Mesendoderm (in vitro differentiated cells): ENCODE measurements around the gene FMO4.
A peak's percentile ranks its signal among the peaks of the same experiment; 100 is the strongest.
"Not testable (repeated sequence)": the region's sequence is repeated elsewhere in the genome, so short reads cannot be mapped to it uniquely, and the experiment has no call there.

ENCODE experiments used
- DNase-seq: peaks from one replicate; pipeline ENCODE4 v3.0.0; 2013
- H2AK5ac ChIP-seq: 2 replicates; pipeline ENCODE4 v1.6.1; 2013; ENCODE audit warnings: low read length, inconsistent platforms
- H2BK120ac ChIP-seq: 2 replicates; pipeline ENCODE4 v1.6.1; 2013; ENCODE audit warnings: low read depth, mild to moderate bottlenecking, low read length, moderate library complexity, mixed read lengths
- H2BK15ac ChIP-seq: replicated peaks from 2 replicates; pipeline ENCODE4 v1.6.1; 2013; ENCODE audit warnings: low read depth, mild to moderate bottlenecking, moderate library complexity
- H2BK5ac ChIP-seq: 2 replicates; pipeline ENCODE4 v1.6.1; 2013; ENCODE audit warnings: low read length, inconsistent platforms
- H3K18ac ChIP-seq: 2 replicates; pipeline ENCODE4 v1.6.1; 2013; ENCODE audit warnings: mild to moderate bottlenecking, low read length, mixed read lengths
- H3K23ac ChIP-seq: one replicate; pipeline ENCODE4 v1.6.1; 2013; ENCODE audit warnings: low read length
- H3K27ac ChIP-seq: 2 replicates; pipeline ENCODE4 v1.5.1; 2013; ENCODE audit warnings: low read depth, mild to moderate bottlenecking, inconsistent platforms, low read length, moderate library complexity
- H3K27me3 ChIP-seq: 2 replicates; pipeline ENCODE4 v1.6.1; 2013; ENCODE audit warnings: low read length, control low read depth, mild to moderate bottlenecking, inconsistent platforms; ENCODE audit not compliant: insufficient read depth, poor library complexity
- H3K36me3 ChIP-seq: 2 replicates; pipeline ENCODE4 v1.6.1; 2013; ENCODE audit warnings: low read length, inconsistent platforms; ENCODE audit not compliant: control insufficient read depth, insufficient read depth
- H3K4ac ChIP-seq: one replicate; pipeline ENCODE4 v1.6.1; 2013; ENCODE audit warnings: low read depth, mild to moderate bottlenecking, low read length, moderate library complexity
- H3K4me1 ChIP-seq: 2 replicates; pipeline ENCODE4 v1.6.1; 2013; ENCODE audit warnings: low read depth, low read length, inconsistent platforms; ENCODE audit not compliant: control insufficient read depth
- H3K4me2 ChIP-seq: 2 replicates; pipeline ENCODE4 v1.6.1; 2013; ENCODE audit warnings: low read length
- H3K4me3 ChIP-seq: 2 replicates; pipeline ENCODE4 v1.5.1; 2013; ENCODE audit warnings: mild to moderate bottlenecking, low read length
- H3K56ac ChIP-seq: one replicate; pipeline ENCODE4 v1.6.1; 2013; ENCODE audit warnings: low read length
- H3K79me1 ChIP-seq: 2 replicates; pipeline ENCODE4 v1.6.1; 2013; ENCODE audit warnings: low read length, inconsistent platforms
- H3K79me2 ChIP-seq: 2 replicates; pipeline ENCODE4 v1.6.1; 2013; ENCODE audit warnings: mild to moderate bottlenecking, low read length; ENCODE audit not compliant: control insufficient read depth, insufficient read depth
- H3K9ac ChIP-seq: 2 replicates; pipeline ENCODE4 v1.6.1; 2013; ENCODE audit warnings: low read length, inconsistent platforms
- H4K5ac ChIP-seq: one replicate; pipeline ENCODE4 v1.6.1; 2013; ENCODE audit warnings: low read length
- H4K8ac ChIP-seq: one replicate; pipeline ENCODE4 v1.6.1; 2013; ENCODE audit warnings: low read depth, mild to moderate bottlenecking, control low read depth, low read length, moderate library complexity
- WGBS: extraction: QIAGEN DNeasy Blood & Tissue Kit; methylation state at CpG from one replicate; pipeline ENCODE4 v1.1.7; 2013; ENCODE audit warnings: low lambda C conversion rate, missing lambda C conversion rate; ENCODE audit not compliant: insufficient coverage; ENCODE audit errors: extremely low coverage; 5-methylcytosine and 5-hydroxymethylcytosine counted together

The FMO4 gene

GRCh38 chr1:171334024-171334640 lies 20.1 kb downstream of the FMO4 start:
- Histone ChIP-seq H3K27me3 (no peaks in the 10 kb centered on the region), H3K4me2 (no peak overlapping the region), H3K79me1 (no peaks in the 10 kb centered on the region), H2BK120ac (no peak overlapping the region), H2BK5ac (no peak overlapping the region), H3K56ac (no peak overlapping the region), H3K9ac (no peak overlapping the region), H3K23ac (no peak overlapping the region), H3K4ac (no peak overlapping the region), H3K36me3 (no peaks in the 10 kb centered on the region), H3K79me2 (no peaks in the 10 kb centered on the region), H3K4me3 (no peak overlapping the region), H2BK15ac (no peak overlapping the region), H3K4me1 (no peaks in the 10 kb centered on the region), H3K27ac (no peak overlapping the region), H4K8ac (no peak overlapping the region), H4K5ac (no peak overlapping the region), H3K18ac (no peak overlapping the region), H2AK5ac (no peak overlapping the region)
- WGBS = no CpG with 5 or more reads among the region's 1 CpG
- no peak for DNase-seq

GRCh38 chr1:171335964-171336363 lies 22.0 kb downstream of the FMO4 start:
- H2AK5ac ChIP-seq = no peak overlapping the region
- no peaks in the 10 kb centered on the region for H3K4me1 ChIP-seq
- H2BK120ac ChIP-seq = peak overlapping the region; percentile 38
- no peak overlapping the region for H2BK15ac ChIP-seq
- H3K56ac ChIP-seq = no peak overlapping the region
- no peak overlapping the region for H3K4ac ChIP-seq
- no peak overlapping the region for H4K8ac ChIP-seq
- H3K4me2 ChIP-seq = no peak overlapping the region
- H3K27me3 ChIP-seq = no peaks in the 10 kb centered on the region
- no peak overlapping the region for H3K27ac ChIP-seq
- DNase-seq = no peak
- H3K18ac ChIP-seq = no peak overlapping the region
- no peak overlapping the region for H3K4me3 ChIP-seq
- no peaks in the 10 kb centered on the region for H3K79me2 ChIP-seq
- H2BK5ac ChIP-seq = no peak overlapping the region
- H3K36me3 ChIP-seq = no peaks in the 10 kb centered on the region
- WGBS = no CpG with 5 or more reads among the region's 1 CpG
- no peaks in the 10 kb centered on the region for H3K79me1 ChIP-seq
- no peak overlapping the region for H4K5ac ChIP-seq
- no peak overlapping the region for H3K9ac ChIP-seq
- H3K23ac ChIP-seq = no peak overlapping the region

- not testable (repeated sequence) for H3K9ac ChIP-seq, H3K56ac ChIP-seq, H3K27me3 ChIP-seq, H3K27ac ChIP-seq, H4K5ac ChIP-seq, H2BK15ac ChIP-seq, H4K8ac ChIP-seq, H3K4me3 ChIP-seq, H3K4me2 ChIP-seq, H3K4ac ChIP-seq, H2BK120ac ChIP-seq, H3K36me3 ChIP-seq, H3K23ac ChIP-seq, H3K18ac ChIP-seq, H3K79me1 ChIP-seq, H3K79me2 ChIP-seq, H2AK5ac ChIP-seq, DNase-seq, H3K4me1 ChIP-seq, H2BK5ac ChIP-seq
- no CpG with 5 or more reads among the region's 6 CpGs for whole genome bisulfite sequencing
These were observed 25.4 kb downstream of the FMO4 start for GRCh38 chr1:171339345-171339744.

- H3K9ac ChIP-seq = no peak overlapping the region
- H3K27ac ChIP-seq = no peak overlapping the region
- no peak overlapping the region for H4K8ac ChIP-seq
- H3K18ac ChIP-seq = no peak overlapping the region
- no peaks in the 10 kb centered on the region for H3K79me2 ChIP-seq
- DNase-seq = no peak
- no peak overlapping the region for H3K56ac ChIP-seq
- H3K27me3 ChIP-seq = no peaks in the 10 kb centered on the region
- no peaks in the 10 kb centered on the region for H3K36me3 ChIP-seq
- no peak overlapping the region for H3K4ac ChIP-seq
- H3K4me3 ChIP-seq = no peak overlapping the region
- WGBS = no CpG with 5 or more reads among the region's 5 CpGs
- H3K23ac ChIP-seq = no peak overlapping the region
- no peak overlapping the region for H2AK5ac ChIP-seq
- no peak overlapping the region for H2BK120ac ChIP-seq
- no peak overlapping the region for H3K4me2 ChIP-seq
- H3K4me1 ChIP-seq = no peaks in the 10 kb centered on the region
- no peak overlapping the region for H2BK5ac ChIP-seq
- no peak overlapping the region for H4K5ac ChIP-seq
- no peaks in the 10 kb centered on the region for H3K79me1 ChIP-seq
- no peak overlapping the region for H2BK15ac ChIP-seq
These were observed 29.9 kb downstream of the FMO4 start for GRCh38 chr1:171343727-171344472.

- no CpG with 5 or more reads among the region's 6 CpGs for WGBS
These were observed 30.5 kb downstream of the FMO4 start for GRCh38 chr1:171344473-171344820.

GRCh38 chr1:171345536-171345935 lies 31.6 kb downstream of the FMO4 start:
- Histone ChIP-seq H4K8ac (no peak overlapping the region), H3K4me2 (no peak overlapping the region), H3K56ac (no peak overlapping the region), H3K79me1 (no peaks in the 10 kb centered on the region), H2BK15ac (no peak overlapping the region), H2BK120ac (no peak overlapping the region), H3K23ac (no peak overlapping the region), H2AK5ac (no peak overlapping the region), H3K36me3 (no peaks in the 10 kb centered on the region), H3K4ac (no peak overlapping the region), H3K4me1 (no peaks in the 10 kb centered on the region), H3K27me3 (no peaks in the 10 kb centered on the region), H3K79me2 (no peaks in the 10 kb centered on the region), H3K9ac (no peak overlapping the region), H3K4me3 (no peak overlapping the region), H3K18ac (no peak overlapping the region), H2BK5ac (no peak overlapping the region), H3K27ac (no peak overlapping the region), H4K5ac (no peak overlapping the region)
- DNase-seq = no peak

More at GRCh38 chr1:171344473-171344820, 30.5 kb downstream of the FMO4 start:
- H3K4me2 ChIP-seq = no peak overlapping the region
- no peak overlapping the region for H2BK120ac ChIP-seq
- no peak overlapping the region for H3K27ac ChIP-seq
- no peaks in the 10 kb centered on the region for H3K36me3 ChIP-seq
- H3K79me2 ChIP-seq = no peaks in the 10 kb centered on the region
- no peak overlapping the region for H3K9ac ChIP-seq
- H4K8ac ChIP-seq = no peak overlapping the region
- no peak overlapping the region for H3K4ac ChIP-seq
- no peaks in the 10 kb centered on the region for H3K27me3 ChIP-seq
- H3K79me1 ChIP-seq = no peaks in the 10 kb centered on the region
- H3K18ac ChIP-seq = no peak overlapping the region
- DNase-seq = no peak
- H2BK5ac ChIP-seq = no peak overlapping the region
- no peak overlapping the region for H3K56ac ChIP-seq
- no peak overlapping the region for H2BK15ac ChIP-seq
- no peak overlapping the region for H4K5ac ChIP-seq
- no peak overlapping the region for H3K23ac ChIP-seq
- H3K4me3 ChIP-seq = no peak overlapping the region
- no peaks in the 10 kb centered on the region for H3K4me1 ChIP-seq
- no peak overlapping the region for H2AK5ac ChIP-seq
